KMS-11 (cell line): ENCODE measurements around the gene KIF26B.

ENCODE experiments used
- H2AFZ ChIP-seq: fragments of 200-600 bp; sonication (generic); 2 replicates; pipeline ENCODE4 v1.6.1; 2016; ENCODE audit warnings: antibody characterized with exemption, mixed run types, low read depth
- H3K27ac ChIP-seq: fragments of 200-600 bp; sonication (generic); 2 replicates; pipeline ENCODE4 v1.6.1; 2016; ENCODE audit warnings: mild to moderate bottlenecking, mixed run types
- H3K27me3 ChIP-seq: fragments of 200-600 bp; sonication (generic); 2 replicates; pipeline ENCODE4 v1.6.1; 2017; ENCODE audit warnings: mild to moderate bottlenecking, low read depth, mixed run types, moderate library complexity; ENCODE audit not compliant: insufficient read depth
- H3K36me3 ChIP-seq: fragments of 200-600 bp; sonication (generic); 2 replicates; pipeline ENCODE4 v1.6.1; 2017; ENCODE audit warnings: mild to moderate bottlenecking, mixed run types; ENCODE audit not compliant: insufficient read depth
- H3K4me1 ChIP-seq: fragments of 200-600 bp; sonication (generic); 2 replicates; pipeline ENCODE4 v1.6.1; 2016; ENCODE audit warnings: mild to moderate bottlenecking, low read depth, mixed run types; ENCODE audit not compliant: poor library complexity, severe bottlenecking
- H3K4me2 ChIP-seq: fragments of 200-600 bp; sonication (generic); 2 replicates; pipeline ENCODE4 v1.7.0; 2016; ENCODE audit warnings: mild to moderate bottlenecking, mixed run types
- H3K4me3 ChIP-seq: fragments of 200-600 bp; sonication (generic); IDR thresholded peaks from 2 replicates; pipeline ENCODE4 v1.6.1; 2017; ENCODE audit warnings: low read depth, low read length, mixed read lengths; ENCODE audit not compliant: insufficient read depth
- H3K79me2 ChIP-seq: fragments of 200-600 bp; sonication (generic); 2 replicates; pipeline ENCODE4 v1.6.1; 2016; ENCODE audit warnings: low read depth, mixed run types; ENCODE audit not compliant: insufficient read depth
- H3K9ac ChIP-seq: fragments of 200-600 bp; sonication (generic); 2 replicates; pipeline ENCODE4 v1.6.1; 2016; ENCODE audit warnings: mild to moderate bottlenecking, mixed run types
- H4K20me1 ChIP-seq: fragments of 200-600 bp; sonication (generic); 2 replicates; pipeline ENCODE4 v1.6.1; 2016; ENCODE audit warnings: mild to moderate bottlenecking, mixed run types; ENCODE audit not compliant: insufficient read depth
- CTCF ChIP-seq: fragments of 200-600 bp; sonication (generic); conservative IDR thresholded peaks from 2 replicates; pipeline ENCODE4 v1.6.1; 2017; ENCODE audit warnings: low read depth, mild to moderate bottlenecking, antibody characterized with exemption, low read length, moderate library complexity, mixed read lengths

KIF26B gene

DNA sequence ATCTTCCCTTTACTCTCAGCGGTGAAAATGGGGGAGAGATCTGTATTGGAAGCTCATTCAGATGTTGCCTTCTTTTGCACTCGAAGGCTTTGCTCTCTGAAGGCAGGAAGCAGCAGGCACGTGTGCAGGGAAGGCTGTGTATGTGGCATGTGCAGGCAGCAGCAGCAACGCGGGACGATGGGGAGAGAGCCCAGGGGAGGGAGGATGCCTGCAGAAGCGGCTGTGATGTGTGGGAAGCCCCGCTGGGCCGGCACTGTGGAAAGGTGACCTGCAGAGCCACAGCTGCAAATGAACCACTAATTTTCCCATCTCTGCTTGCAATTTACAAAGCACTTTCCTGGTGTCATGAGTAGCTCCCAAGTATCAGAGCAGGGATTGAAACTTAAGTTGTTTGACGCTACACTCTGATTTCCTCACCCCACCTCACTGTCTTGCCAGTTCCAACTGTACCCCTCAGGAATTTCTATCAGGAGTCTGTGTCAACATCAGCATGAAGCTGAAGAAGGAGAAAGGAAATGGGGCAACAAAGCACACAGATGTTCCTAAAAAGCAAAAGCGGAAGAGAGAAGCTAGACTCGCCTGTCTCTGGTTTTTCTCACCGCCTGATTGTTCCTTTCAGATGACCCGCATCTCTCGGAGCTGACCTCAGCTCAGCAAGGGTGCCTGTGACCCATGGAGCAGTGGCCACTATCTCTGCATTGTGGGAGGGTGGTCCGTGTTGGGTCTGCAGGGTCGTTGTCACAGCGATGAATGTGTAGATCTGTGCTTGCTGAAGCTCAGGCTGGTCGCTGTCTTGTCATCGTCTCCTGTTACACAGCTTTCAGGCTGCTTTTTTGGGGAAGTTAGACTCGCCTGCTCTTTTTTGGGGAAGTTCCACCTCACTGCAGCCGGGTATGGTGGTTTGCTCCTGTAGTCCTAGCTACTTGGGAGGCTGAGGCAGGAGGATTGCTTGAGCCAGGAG, 156.1 kb downstream of the KIF26B start:
- Histone ChIP-seq H3K4me1 (no peaks in the 10 kb centered on the region), H3K4me2 (no peak overlapping the region), H3K79me2 (no peaks in the 10 kb centered on the region), H3K27me3 (no peaks in the 10 kb centered on the region), H3K4me3 (no peak overlapping the region), H3K27ac (no peak overlapping the region), H3K9ac (no peak overlapping the region), H4K20me1 (no peaks in the 10 kb centered on the region), H3K36me3 (no peaks in the 10 kb centered on the region), H2AFZ (no peak overlapping the region)
- TF ChIP-seq CTCF = no peak

GRCh38 chr1:245311887-245312536, 157.2 kb downstream of the KIF26B start:
- Histone ChIP-seq H3K4me2 (no peak overlapping the region), H3K4me1 (no peaks in the 10 kb centered on the region), H3K27ac (no peak overlapping the region), H3K79me2 (no peaks in the 10 kb centered on the region), H2AFZ (no peak overlapping the region), H3K4me3 (no peak overlapping the region), H3K36me3 (no peaks in the 10 kb centered on the region), H3K9ac (no peak overlapping the region), H3K27me3 (no peaks in the 10 kb centered on the region), H4K20me1 (no peaks in the 10 kb centered on the region)
- no peak for TF ChIP-seq CTCF

- Histone ChIP-seq H3K4me2 (no peak overlapping the region), H2AFZ (no peak overlapping the region), H3K36me3 (no peaks in the 10 kb centered on the region), H3K4me3 (no peak overlapping the region), H3K27me3 (no peaks in the 10 kb centered on the region), H4K20me1 (no peaks in the 10 kb centered on the region), H3K27ac (no peak overlapping the region), H3K79me2 (no peaks in the 10 kb centered on the region), H3K9ac (no peak overlapping the region), H3K4me1 (no peaks in the 10 kb centered on the region)
- no peak for TF ChIP-seq CTCF
These were observed 158.8 kb downstream of the KIF26B start for GRCh38 chr1:245313576-245313975.

GRCh38 chr1:245316784-245317183, 162.0 kb downstream of the KIF26B start:
- Histone ChIP-seq H3K79me2 (no peaks in the 10 kb centered on the region), H3K4me3 (no peak overlapping the region), H4K20me1 (no peaks in the 10 kb centered on the region), H3K27ac (no peak overlapping the region), H3K4me1 (no peaks in the 10 kb centered on the region), H3K27me3 (no peaks in the 10 kb centered on the region), H3K9ac (no peak overlapping the region), H3K4me2 (no peak overlapping the region), H2AFZ (no peak overlapping the region), H3K36me3 (no peaks in the 10 kb centered on the region)
- no peak for TF ChIP-seq CTCF
